GM11168 (cell line): Measurements from ENCODE around the gene DLG4.
"Not testable (repeated sequence)": the region's sequence is repeated elsewhere in the genome, so short reads cannot be mapped to it uniquely, and the experiment has no call there.

Experiments
- in situ Hi-C: fragments of 300-500 bp; cut with MboI; formaldehyde crosslinking; loops from one replicate; pipeline ENCODE4 v1.12.0; 2022; ENCODE audit warnings: low sequenced_read_pairs; ENCODE audit not compliant: unreplicated experiment

Gene DLG4

DNA sequence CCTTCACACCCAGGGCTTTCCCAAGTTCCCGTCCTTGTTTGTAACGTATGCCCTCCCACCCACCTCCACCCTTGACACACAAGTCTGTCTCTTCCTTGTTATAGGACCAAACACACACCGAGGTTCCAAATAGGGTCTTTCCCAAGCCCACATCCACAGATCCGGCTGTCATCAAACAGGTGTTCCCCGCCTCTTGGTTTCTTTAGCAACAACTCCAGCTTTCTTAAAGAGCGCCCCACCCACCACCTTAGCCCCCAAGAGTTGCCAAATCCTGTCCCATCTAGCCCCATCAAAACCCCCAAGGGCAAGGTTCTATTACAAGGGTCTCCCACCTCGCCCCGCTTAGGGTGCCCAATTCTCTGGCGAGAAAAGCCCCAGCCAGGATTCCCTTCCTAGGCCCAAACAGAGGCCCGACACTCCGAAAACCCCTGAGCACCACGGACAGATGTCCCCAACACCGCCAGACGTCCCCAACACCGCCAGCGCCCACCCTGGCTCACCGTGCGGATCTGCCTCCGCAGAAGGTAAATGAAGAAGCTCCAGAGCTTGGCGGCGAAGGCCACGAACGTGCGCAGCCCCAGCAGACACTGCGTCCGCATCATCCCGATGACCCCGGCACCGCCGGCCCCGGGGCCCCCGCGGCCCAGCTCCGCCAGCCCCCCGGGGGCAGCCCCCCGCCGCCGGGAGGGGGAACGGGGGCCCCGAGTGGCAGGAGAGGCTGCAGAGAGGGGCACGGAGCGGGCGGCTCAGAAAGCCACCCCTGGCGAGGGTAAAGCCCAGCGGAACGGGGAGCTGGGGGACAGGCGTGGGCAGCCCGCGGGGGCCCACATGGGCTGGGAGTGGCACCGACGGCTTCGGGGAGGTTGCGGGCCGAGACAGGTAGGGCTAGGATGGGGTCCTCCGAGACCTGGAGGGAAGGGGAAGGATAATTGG, 31.3 kb upstream of the DLG4 start:
- in situ Hi-C loops: no loop called here

DNA sequence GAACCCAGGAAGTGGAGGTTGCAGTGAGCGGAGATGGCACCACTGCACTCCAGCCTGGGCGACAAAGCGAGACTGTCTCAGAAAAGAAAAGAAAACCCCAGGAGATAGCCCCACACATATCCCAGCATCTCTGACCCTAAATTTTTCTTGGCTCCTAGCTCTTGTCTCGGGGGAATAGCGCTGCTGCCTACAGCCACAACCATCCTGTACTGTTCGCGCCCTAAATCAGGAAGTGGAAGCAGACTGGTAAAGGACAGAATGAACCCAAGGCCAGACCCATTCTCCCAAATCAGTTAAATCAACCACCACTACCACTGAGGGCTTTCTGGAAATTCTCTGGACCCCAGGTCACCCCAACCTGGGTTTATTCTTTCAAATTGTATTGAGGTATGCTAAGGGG, 30.2 kb upstream of the DLG4 start:
- in situ Hi-C loops: no loop called here

DNA sequence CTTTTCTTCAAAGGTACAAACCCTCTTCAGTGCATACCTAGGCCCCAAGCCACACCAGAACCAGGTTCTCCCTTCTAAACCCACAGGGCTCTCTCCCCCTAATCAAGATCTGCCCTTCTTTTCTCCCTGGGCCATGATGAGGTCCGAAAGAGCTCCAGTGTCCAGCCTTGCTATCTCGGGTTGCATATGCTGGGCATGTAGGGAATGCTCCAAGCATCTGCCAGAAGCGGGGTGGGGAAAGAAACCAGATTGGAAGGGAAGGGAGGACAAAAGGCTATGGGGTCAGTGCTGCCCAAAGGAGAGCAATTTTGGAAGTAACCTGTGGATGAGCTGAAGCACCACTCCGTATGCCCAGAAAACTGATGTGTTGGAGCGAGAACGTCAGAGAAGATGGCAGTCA, 29.6 kb upstream of the DLG4 start:
- in situ Hi-C loops: no loop called here

DNA sequence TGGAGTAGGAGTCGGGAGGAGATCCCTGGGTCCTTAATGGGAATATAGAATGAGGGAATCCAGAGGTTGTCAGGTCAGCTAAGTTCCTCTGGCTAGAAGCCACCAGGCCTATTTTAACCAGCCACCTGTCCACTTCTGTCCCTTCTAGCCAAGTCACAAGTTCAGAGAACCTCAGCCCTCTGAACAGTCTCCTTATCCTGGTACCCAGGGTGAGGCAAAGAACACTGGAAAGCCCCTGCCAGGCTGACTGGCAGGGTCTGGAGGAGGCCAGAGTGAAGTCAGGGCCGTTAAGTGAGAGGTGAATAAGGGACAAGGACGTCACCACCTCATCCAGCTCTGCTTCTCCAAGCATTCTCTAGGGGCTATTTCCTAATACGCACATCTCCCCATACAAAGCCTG, 29.2 kb upstream of the DLG4 start:
- in situ Hi-C loops: no loop called here

DNA sequence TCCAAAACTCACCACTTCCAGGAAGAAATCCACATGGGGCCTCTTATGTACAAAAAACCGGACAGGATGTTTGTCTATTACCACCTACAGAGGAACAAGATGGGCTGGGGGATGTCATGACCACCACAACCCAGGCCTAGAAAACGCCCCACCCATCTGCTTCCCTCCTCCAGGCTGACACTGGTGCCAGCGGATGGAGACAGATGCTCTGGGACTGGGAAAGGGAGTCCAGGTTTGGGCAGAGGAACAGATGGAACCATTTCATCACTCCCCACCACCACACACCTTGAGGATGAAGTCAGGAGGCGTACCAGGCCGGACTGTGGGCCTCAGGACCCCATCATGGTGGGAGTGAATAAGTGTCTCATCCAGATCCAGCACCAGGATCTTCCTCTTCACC, 27.1 kb upstream of the DLG4 start:
- in situ Hi-C loops: no loop called here

DNA sequence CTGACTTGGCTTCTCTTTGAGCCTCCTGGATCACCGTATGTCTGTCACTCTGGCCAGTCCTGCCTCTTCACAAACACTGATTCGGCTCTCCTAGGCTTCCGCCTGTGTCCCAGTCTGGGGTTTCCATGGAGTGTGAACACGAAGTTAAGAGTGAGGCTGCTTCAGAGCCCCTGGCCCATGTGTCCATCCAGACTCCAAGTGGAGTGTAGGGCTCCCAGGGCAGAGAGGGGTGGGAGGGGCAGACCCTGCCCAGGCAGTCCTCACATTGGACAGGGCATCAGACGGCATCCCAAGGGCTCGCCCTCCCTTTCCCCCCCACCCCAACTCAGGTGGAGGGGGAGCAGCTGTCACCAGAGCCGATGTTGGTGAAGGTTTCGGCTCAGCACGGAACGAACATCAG, 24.2 kb upstream of the DLG4 start:
- in situ Hi-C loops: not testable (repeated sequence)

DNA sequence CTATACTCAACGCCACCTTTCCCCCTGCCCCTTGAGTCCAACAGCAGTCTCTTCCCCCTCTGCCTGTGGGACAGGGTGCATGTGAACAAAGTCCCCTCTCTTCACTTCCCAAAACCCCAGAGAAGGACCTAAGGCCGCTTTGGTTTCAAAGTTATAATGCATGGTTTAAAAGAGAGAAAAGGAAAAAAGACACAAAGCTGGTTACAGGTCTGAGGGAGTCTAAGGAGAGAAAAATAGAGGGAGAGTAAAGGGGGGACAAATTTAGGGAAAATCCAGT, 23.8 kb upstream of the DLG4 start:
- in situ Hi-C loops: no loop called here

DNA sequence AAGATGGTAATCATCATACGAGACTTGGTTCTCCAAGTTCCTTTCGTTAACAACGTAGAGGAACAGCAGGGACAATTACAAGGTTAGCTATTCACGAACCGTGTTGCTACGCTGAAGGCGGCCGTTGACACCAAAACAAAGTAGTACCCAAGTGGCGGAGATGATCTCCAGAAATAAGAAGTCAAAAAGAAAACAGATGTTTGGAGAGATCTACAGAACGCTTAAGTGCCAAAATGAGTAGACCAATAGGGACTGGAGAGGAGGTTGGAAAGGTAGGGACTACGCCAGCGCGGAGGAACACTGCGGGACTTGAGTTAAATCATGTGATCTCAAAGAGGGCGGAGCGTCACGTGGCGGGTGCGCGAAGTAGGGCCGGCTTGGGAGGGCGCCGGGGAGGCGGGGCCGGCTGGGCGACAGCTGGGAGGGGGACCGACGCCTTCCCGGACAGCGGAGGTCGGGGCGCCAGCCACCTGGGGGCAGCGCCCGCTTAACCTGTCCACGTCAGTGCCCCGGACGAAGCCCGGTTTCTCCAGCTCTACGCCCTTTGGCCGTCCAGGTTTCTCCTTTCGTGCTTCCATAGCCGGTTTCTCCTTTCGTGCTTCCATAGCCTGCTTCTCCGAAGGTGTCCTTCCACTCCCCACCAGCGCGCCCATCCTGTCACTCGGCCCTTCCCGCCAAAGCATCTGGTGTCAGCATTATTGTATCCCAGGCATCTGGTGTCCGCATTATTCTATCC, 23.2 kb upstream of the DLG4 start:
- in situ Hi-C loops: no loop called here

DNA sequence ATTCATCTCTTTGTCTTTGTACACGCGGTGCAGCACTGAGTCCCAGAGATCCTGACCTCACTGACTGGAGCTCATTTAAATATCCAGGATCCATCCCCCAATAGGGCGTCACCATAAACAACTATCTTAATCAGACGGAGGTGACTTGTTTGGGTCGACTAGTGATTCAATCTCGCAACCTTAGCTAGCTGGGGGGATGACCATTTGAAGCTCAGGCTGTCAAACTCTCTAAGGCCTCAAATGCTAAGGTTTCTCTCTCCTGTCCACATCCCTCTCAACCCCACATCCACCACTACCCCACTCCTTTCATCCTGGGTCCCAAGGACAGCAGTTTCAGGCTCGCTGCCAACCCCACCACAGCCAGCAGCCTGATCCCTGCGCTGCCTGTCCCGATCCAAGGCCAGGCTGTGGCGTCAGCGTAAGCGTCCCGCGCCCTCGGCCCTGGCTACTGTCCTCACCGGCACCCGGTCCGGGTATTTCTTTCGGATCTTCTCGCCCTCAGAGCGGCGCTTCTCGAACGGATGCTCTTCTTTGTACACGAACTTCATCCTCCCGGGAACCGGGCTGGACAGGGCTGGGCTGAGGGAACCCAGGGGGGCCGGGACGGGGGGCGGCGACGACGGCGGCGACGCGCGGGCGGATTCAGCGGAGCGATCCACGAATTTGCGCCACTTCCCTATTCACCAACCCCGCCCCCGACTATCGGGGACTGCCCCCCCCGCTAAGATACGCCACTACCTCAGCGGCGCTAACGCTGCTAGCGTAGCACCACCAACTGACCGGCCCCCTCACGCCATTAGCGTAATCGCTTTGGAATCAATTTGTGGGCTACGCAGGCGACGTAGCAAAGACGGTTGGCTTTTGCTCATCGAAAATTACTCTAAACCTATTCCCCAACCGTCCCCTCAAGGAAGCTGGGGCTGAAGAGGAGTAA, 22.4 kb upstream of the DLG4 start, which contains the start of gene GABARAP:
Gene GABARAP (minus strand): TSS at position 667 of the 934 bp plus-strand sequence. CDS start 119 bp downstream, at position 548.
- in situ Hi-C loops: no loop called here

DNA sequence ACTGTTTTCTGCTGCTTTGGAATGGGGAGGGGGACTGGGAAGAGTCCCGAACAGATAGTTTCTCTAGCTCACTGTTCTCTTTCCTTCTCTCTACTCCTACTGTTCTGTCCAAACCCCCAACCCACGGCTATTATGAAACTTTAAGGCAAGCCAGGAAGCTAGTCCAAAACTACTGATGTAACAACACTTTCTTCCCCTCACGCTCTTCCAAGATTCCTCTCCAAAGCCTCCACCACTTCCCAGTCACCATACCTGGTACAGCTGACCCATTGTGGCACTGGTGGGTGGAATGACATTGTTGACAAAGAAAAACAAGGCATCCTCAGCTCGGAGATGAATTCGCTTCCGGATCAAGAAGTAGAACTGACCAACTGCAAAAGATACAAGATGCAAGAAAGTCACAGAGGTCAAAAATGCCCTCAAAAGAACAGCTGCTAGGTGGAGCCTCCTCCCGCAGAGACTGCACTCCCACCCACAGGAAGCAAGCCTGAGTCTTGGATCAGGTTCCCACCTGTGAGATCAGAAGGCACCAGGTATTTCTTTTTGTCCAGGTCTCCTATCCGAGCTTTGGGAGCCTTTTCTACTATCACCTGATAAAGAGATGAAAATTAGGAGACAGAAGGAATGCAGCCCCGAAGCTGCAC, 21.6 kb upstream of the DLG4 start:
- in situ Hi-C loops: no loop called here

DNA sequence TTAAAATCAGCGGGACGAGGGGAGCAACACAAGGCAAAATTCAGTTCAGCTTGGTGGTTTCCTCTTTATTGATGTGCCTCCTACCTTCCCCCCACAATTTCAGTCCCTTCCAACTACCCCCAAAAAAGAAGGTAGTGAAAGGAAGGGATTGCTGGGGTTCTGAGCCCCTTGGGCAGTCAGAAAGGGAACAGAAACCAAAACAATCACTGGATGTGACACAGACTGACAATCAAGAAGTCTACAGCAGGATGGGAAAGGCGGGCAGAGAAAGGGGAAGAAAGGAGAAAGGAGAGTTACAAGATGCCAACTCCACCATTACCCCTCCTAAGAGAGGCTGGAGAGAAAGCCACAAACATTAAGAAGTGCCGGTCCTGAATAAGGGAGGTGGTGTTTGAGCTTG, 20.7 kb upstream of the DLG4 start:
- in situ Hi-C loops: no loop called here

DNA sequence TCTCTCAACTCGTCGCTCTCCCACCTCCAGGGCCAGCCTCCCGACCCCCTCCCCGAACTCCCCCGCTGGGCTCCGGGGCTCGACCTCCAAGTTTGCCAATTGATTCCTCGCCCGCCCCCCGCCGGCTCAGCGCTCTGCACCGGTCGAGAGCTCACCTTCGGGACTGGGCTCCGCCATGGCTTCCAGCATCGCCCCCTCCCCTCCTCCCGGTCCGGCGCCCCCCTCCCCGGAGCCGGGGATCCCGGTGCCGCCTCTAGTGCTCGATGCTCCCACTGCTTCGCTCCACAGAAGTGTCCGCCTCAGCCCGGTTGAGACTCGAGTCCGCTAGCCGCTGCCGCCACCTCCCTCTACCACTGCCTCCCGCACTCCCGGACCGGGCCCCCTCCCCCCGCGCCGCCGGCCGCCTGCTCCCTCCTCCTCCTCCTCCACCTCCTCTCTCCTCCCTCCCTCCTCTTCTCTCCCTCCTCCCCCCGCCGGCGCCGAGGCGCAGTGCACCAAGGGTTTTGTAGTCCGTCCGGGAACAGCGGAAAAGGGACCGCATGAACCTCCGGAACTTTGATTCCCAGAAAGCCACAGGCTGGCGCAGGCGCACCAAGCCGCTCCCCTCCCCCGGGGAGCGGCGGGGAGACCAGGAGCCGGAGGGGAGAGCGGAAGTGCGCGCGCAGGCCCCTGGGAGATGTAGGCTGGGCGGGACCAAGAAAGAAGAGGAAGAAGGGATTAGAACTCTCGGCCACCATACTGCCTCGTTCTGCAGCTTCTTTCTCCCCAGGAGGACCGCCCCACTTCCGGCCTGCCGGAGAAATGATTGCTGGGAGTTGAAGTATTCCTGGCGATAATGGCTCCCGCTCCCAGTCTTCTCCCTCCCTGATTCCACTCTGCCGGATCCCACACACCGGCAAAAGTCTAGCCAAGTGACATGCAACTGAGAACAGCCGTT, 19.7 kb upstream of the DLG4 start, which contains the start of gene PHF23:
Gene PHF23 (minus strand): TSS at position 367 of the 937 bp plus-strand sequence. CDS start 178 bp downstream, at position 189.
- in situ Hi-C loops: no loop called here

DNA sequence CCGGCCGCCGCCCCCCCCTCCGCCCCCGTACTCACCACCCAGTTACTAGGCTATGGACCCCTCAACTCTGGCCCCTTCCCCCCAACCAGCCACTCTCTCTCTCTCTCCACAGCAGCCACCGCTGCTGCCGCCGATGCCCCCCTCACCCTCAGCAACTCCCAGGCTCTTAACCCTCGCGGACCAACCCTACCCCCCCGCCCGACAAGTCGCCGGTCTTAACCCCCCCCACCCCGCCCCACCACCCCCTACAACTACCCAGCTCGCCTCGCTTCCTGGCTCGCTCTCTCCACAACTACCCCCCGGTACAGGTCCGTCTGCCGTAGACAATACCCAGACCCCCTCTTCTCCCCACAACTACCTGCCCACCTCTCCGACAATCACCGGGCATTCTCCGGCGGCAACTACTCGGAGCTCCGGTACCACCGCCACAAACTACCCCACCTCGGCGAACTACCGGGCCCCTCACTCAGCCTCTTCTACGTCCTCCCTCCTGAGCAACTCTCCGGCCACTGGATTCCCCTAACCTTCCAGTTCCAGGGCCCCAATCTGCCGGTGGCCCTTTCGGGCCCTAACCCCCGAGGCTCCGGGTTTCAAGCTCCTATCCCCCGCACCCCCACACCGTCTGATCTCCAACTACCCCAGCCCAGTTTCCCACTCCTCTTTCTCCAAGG, 18.9 kb upstream of the DLG4 start:
- in situ Hi-C loops: no loop called here

DNA sequence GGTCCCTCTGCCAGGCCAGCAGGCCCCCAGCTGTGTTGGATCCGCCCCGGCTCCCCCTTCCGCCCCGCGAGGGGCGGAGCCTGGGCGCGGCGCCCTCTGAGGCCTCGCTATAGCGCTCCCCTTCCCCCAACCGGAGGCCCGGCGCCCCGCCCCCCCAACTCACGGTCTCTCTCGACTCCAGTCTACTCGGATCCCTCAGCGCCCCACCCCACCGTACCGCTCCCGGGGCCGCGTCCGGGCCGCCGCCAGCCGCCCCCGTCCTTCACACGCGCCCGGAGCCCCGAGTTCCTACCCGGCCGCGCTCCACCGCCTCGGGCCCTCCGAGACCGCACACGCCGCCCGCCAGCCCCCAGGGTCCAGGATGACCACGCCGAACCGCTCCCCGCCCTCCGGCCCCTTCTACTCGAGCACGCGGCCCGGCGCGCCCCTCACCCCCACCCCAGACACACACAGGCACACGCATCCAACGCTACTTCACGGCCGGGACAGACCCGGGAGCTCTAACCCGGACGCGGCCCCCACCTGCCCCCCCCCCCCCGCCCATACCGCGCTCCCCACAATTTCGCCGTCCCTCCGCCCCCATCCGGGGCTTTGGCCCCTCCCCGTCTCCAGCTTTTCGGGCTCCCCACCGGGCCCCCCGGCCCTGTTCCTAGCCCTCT, 18.3 kb upstream of the DLG4 start:
- in situ Hi-C loops: no loop called here

DNA sequence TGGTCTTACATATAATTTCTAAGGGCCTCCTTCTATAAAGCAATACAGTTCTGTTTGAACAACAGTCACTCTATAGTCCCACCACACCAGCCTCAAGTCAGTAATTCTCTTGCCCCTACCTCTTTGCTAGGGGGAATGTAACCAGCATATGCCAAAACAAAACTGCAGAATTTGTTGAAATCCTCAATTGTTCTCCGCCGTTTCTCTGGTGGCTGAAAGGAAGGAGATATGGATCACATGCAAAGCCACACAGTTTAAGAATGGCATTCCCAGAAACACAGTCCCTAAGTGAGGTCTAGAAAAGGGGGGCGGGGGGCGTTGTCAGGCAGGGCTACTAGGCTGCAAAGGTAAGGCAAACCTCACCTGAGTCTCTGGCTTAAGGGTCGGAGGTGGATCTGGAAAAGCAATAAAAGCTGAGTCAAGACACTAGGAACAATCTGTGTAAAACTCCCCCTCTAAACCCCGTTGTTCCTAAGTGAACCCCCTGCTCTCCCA, 17.7 kb upstream of the DLG4 start:
- in situ Hi-C loops: no loop called here

DNA sequence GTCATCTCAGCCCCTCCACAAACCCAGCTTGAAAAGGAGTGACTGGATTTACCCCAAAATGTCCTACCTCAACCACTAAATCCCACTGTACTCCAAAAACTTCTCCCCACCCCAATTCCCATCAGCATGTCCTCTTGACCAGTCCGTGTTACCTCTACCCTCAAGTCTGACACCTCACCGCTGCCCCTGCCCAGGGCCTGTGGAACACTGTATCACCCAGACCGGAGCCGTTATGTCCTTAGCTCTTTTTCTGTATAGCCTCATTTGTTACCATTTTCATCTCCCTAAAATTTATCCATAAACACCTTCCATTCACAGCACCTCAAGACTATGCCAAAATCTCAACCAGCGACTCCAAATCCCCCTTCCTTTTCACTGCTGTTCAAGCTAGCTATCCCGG, 17.2 kb upstream of the DLG4 start:
- in situ Hi-C loops: no loop called here

DNA sequence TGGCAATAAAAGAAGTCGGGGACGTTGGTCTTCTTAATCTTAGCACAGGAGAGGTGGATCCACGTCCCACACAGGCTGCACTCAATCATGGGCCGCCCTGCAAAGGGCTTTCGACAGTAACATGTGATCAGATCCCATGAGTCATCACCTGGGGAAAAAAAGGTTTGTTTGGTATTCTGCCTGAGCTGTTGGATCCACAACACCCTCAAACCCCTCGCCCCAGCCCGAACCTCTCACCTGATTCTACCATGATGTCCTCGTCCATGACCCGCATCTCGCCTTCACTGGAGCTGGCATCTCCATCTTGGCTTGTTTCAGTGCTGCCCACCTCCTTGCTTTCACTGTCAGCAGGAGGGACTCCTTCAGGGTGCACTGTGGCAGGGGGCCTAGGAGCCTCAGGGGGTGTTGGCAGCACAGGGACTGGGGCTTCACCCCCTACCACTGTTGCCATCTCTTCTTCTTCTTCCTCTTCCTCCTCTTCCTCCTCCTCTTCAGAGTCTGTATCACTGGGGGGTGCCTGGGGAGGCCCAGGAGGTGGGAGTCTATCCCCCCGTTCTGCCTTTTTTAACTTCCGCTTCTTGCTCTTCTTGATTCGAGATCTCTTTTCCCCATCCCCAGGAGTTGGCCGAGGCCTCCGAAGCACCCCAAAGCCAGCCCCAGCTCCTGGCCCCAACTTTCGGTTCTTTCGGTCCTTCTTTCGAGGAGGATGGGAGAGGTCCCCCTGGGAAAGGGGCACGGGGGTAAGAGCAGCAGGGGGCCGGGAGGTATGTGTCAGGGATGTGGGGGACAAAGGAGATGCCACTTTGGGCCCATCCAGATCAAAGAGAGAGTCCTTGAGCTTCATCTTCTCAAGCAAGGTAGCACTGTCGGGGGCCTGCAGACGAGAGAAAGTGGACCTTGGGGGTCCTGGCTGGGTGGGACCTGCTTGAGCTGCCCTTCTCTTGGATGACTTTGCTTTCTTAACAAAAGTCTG, 16.3 kb upstream of the DLG4 start:
- in situ Hi-C loops: no loop called here
